Coronary artery (tissue), 2 donors: ENCODE measurements around the gene NACC2.
A peak's percentile ranks its signal among the peaks of the same experiment; 100 is the strongest.
"Not testable (repeated sequence)": the region's sequence is repeated elsewhere in the genome, so short reads cannot be mapped to it uniquely, and the experiment has no call there.

ENCODE experiments used
- DNase-seq: peaks from one replicate; pipeline ENCODE4 v3.0.0-alpha.2; 2017; ENCODE audit warnings: low spot score
- H3K27ac ChIP-seq, 2 donors: fragments of 200-600 bp; sonication (generic); one replicate each; pipeline ENCODE4 v1.5.1; 2016 to 2019
- H3K4me3 ChIP-seq: fragments of 200-600 bp; sonication (generic); 2 replicates; pipeline ENCODE4 v1.5.1; 2016; ENCODE audit warnings: mild to moderate bottlenecking, moderate library complexity
- TF ChIP-seq, protein P1 (sequence below): fragments of 200-600 bp; sonication (generic); IDR thresholded peaks from one replicate; pipeline ENCODE4 v1.5.1; 2019; ENCODE audit warnings: antibody characterized with exemption

The NACC2 gene

DNA sequence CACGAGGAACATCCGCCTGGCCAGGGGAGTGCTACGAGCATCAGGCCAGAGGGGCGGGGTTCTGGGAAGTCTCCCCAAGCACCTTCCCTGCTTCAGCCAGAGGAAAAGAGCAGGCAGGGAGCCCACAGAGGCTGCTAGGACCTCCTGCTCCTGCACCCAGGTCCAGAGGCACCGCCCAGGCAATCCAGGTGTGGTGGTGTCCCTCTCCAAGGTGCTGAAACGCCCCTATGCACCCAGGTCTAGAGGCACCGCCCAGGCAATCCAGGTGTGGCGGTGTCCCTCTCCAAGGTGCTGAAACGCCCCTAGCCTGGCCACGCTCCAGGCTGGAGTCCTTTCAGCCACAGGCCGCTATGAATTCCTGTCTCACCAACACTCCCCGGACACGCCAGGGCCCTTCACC lies 123.2 kb downstream of the NACC2 start:
- DNase-seq = no peak
- TF ChIP-seq, protein P1, sequence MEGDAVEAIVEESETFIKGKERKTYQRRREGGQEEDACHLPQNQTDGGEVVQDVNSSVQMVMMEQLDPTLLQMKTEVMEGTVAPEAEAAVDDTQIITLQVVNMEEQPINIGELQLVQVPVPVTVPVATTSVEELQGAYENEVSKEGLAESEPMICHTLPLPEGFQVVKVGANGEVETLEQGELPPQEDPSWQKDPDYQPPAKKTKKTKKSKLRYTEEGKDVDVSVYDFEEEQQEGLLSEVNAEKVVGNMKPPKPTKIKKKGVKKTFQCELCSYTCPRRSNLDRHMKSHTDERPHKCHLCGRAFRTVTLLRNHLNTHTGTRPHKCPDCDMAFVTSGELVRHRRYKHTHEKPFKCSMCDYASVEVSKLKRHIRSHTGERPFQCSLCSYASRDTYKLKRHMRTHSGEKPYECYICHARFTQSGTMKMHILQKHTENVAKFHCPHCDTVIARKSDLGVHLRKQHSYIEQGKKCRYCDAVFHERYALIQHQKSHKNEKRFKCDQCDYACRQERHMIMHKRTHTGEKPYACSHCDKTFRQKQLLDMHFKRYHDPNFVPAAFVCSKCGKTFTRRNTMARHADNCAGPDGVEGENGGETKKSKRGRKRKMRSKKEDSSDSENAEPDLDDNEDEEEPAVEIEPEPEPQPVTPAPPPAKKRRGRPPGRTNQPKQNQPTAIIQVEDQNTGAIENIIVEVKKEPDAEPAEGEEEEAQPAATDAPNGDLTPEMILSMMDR = no peak
- H3K4me3 ChIP-seq = no peak overlapping the region
- no peak overlapping the region for H3K27ac ChIP-seq

- Histone ChIP-seq H3K4me3 (no peak overlapping the region), H3K27ac (no peak overlapping the region)
- TF ChIP-seq, protein P1 = no peak
- DNase-seq = no peak
Observed at GRCh38 chr9:135971111-135971766, 123.8 kb downstream of the NACC2 start.

GRCh38 chr9:135970128-135970815 lies 124.8 kb downstream of the NACC2 start:
- Histone ChIP-seq H3K27ac (no peak overlapping the region), H3K4me3 (no peak overlapping the region)
- no peak for DNase-seq
- TF ChIP-seq, protein P1 = no peak

GRCh38 chr9:135969064-135969683 lies 125.9 kb downstream of the NACC2 start:
- Histone ChIP-seq H3K4me3 (no peak overlapping the region), H3K27ac (peak overlapping the region in 1 of 2 donors; percentile 13)
- TF ChIP-seq, protein P1 = no peak
- DNase-seq = no peak

- no peak for DNase-seq
- peak overlapping the region in 1 of 2 donors; percentile 1 for H3K27ac ChIP-seq
- H3K4me3 ChIP-seq = no peak overlapping the region
- TF ChIP-seq, protein P1 = no peak
Observed at GRCh38 chr9:135968601-135969000, 126.5 kb downstream of the NACC2 start.

DNA sequence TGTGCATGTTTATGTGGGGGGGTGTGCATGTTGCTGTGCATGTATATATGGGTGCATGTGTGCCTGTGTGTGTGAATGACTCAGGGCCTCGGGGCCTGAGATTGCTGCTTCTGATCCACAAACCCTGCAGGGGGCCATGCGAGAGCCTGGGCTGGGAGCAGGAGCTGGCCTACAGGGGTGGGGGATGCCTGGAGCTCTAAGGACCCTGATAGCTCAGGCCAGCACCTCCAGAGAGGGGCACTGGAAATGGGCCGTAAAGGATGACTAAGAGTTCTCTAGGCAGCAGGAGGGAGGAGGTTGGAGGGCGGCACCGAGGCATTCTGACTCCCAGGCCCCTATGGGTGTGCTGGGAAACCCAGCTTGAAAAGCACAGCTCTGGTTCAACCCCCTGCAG lies 127.0 kb downstream of the NACC2 start:
- Histone ChIP-seq H3K27ac (no peak overlapping the region), H3K4me3 (no peak overlapping the region)
- TF ChIP-seq, protein P1 = no peak
- no peak for DNase-seq

- not testable (repeated sequence) for H3K27ac ChIP-seq, DNase-seq, H3K4me3 ChIP-seq
Observed at GRCh38 chr9:135966916-135967260, 128.2 kb downstream of the NACC2 start.
